ENCODE results near the gene LIMS2.

LIMS2 gene

DNA sequence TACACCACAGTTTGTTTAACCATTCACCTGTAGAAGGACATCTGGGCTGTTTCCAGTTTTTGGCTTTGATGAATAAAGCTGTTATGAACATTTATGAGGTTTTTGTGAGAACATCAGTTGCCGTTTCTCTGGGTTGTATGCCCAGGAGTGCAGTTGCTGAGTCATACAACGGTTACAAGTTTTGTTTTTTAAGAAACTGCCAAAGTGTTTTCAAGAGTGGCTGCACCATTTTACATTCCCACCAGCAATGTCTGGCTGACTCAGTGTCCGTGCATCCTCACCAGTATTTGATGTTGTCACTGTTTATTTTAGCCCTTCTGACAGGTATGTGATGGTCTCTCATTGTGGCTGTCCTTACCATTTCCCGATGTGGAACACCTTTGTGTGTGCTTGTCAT lies 77.3 kb downstream of the LIMS2 start:
- peak; percentile 77 for DNase-seq

GRCh38 chr2:127597046-127597983 lies 78.0 kb downstream of the LIMS2 start:
- no peak for DNase-seq

DNA sequence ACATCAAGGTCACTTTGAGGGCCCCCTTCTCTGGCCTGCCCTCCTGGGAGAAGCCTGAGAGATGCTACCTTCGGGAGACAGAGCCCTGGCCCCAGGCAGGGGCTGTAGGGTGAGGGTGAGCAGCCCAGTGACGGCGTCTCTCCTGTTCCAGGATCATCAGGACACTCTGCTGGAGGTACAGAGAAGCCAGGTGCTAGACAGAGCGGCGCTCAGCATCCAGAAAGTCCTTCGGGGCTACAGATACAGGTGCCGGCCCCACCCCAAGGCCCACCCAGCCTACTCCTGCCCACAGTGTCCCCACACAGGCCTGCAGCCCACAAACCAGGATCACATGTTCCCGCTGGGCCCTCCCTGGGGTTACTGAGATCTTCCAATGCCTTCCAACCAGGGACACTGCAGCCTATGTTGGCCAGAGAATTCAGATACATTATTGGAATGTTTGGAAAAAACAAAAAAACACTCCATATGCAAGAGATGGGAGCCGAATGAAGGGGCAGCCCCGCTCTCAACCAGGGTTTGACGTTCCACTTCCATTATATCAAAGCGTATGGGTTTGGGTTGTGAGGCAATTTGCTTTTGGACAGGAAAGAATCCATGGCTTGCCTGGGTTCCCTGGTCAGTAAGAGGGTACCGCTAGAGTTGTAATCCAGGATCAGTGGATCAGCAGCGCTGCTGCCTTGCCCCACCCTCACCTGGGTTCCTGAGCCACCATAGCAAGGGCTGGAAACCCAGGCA lies 78.9 kb downstream of the LIMS2 start:
- no peak for DNase-seq

DNA sequence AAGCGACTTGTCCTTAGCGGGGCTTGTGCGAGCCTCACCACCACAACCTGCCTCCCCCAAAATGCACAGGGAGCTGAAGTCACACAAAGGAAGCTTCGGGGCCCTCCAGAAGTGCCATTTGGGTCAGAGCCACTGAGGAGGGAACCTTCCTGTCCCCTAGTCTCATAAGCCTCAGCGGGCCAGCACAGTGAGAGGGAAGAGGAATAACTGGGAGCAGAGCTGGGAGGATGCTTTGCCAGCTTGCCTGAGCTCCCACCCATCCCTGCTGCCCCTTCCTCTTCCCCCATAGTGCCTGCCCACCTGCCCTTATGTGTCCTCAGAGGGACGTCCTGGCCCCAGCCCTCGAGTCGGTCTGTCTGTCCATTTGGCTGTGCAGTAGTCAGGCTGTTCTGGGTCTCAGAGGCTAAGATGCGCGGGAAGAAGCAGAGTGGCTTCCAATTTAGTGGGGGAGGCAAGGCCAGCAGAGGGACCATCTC lies 81.2 kb downstream of the LIMS2 start:
- no peak for DNase-seq

DNA sequence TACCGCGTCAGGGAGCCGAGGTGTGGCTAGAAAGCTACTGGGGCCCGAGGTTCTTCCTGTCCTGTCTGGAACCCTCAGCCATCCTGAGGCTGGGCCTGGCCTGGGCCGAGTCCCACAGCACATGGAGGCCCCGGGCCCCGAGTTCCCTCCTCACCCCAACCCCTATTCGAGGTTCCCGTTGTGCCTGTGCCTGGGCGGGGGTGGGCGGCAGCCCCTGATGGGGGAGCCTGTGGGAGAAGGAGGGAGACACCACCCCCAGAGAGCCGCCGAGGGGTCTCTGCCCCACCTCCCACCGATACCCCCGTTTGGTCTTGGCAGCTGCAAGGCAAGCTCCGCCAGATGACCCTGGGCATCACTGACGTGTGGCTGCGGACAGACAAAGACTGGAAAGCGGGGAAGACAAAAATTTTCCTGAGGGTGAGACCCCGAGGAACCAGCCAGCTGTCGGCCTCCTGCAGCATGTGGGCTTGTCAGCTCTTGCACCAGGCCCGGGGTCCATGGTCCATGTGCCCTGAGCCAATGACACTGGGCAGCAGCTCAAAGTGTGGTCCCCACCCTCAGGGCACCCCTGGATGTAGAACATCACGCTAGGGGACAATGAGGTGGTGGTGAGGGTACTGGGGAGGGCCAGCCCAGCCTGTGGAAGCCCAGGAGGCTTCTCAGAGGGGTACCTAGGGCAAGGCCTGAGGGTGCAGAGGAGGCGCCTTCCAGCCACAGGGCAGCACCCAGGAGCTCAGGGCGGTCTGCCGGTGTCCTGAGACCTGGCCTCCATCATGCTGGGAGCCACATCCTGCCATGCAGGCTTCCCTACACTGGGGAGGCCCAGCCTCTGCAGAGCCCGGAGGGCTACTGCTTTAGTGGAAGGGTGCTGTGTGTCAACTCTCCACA lies 81.9 kb downstream of the LIMS2 start:
- no peak for DNase-seq

DNA sequence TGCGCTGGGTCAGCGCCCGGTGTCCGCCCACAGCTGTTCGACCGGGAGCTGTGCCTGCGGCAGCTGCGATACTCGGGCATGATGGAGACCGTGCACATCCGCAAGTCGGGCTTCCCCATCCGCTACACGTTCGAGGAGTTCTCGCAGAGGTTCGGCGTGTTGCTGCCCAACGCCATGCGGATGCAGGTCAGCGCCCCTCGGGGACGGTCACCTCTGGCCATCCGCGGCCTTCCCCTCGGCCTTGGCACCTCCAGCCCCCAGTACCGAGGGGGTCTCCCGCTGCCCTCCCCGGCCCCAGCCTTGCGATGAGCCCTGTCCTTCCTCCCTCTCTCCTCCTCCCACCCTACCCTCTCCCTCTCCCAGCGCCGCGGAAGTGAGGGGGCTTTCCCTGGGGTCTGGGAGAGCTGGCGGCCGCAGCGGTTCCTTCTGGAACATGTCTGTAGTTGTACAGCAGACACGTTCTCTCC lies 82.5 kb downstream of the LIMS2 start:
- DNase-seq: no peak

- DNase-seq: peak; percentile 63
Measured at GRCh38 chr2:127591221-127591923, 84.0 kb downstream of the LIMS2 start.

DNA sequence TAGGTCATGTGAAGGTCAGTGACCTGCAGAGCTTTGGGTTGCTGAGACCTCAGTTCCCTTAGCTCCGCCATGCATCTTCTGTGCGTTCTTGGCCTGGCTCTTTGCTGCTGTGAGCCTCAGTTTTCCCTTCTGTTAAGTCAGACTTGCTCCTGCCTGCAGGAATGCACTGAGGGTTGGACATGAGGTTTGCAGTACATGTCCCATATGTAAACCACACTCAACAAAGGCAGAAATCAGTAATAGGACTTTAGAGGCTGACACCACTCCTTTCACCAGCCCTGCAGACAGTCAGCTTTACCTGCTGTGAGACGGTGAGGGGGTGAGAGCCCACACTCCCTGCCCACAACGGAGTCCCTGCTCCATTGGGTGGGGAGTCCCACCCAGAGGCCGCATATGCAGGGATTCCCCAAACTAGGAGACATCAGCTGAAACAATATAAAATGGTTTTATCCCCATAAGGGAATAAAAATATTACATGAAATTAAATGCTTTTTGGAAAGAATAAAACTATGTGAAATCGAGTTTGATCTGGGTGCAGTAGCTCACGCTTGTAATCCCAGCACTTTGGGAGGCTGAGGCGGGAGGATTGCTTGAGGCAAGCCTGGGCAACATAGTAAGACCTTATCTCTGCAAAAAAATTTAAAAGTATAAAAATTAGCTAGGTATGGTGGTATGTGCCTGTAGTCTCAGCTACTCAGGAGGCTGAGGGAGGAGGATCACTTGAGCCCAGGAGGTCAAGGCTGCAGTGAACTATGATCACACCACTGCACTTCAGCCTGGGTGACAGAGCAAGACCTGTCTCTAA lies 84.7 kb downstream of the LIMS2 start:
- DNase-seq: no peak

DNA sequence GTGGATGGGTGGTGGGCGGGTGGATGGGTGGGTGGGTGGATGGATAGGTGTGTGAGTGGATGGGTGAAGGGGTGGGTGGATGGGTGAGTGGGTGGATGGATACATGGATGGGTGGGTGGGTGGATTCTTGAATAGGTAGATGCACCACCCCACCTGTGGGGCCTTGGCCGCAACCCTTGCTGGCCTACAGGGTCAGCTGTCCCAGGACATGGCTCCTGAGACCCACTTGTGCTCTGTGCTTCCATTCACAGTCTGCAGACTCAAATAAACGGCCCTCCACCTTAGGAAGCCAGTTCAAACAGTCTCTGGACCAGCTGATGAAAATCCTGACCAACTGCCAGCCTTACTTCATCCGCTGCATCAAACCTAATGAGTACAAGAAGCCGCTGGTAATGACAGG lies 85.5 kb downstream of the LIMS2 start:
- DNase-seq: no peak

DNA sequence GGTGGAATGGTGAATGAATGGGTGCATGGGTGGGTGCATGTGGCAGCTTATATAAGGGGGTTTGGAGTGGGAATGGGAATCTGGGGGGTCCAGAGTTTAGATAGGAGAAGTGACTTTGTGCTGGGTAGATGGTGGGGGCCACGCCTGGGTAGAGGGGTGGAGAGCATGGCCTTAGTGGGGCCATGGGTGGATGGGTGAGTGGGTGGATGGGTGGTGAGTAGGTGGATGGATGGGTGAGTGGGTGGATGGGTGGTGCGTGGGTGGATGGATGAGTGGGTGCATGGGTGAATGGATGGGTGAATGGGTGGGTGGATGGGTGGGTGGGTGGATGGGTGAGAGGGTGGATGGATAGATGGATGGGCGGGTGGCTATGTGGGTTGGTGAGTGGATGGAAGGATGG lies 86.0 kb downstream of the LIMS2 start:
- DNase-seq: no peak
